D721Med (cell line): ENCODE results near the gene TBC1D17.
A peak's percentile ranks its signal among the peaks of the same experiment; 100 is the strongest.

Experiments used
- DNase-seq: peaks from one replicate; pipeline ENCODE4 v3.0.0; 2011; ENCODE audit warnings: low spot score; ENCODE audit not compliant: insufficient read length
- FAIRE-seq: peaks from 2 replicates; lab custom pipeline; 2011; peaks lifted over from hg19 to GRCh38; lab: Jason Lieb, UNC
- CTCF ChIP-seq: IDR thresholded peaks from 2 replicates; pipeline ENCODE4 v1.5.1; 2012; ENCODE audit warnings: mild to moderate bottlenecking, control low read depth; ENCODE audit not compliant: insufficient read depth; ENCODE audit errors: missing control alignments

Gene TBC1D17

GRCh38 chr19:49852631-49853126, 24.8 kb upstream of the TBC1D17 start:
- DNase-seq = peak; percentile 4
- FAIRE-seq = no peak
- no peak for TF ChIP-seq CTCF

GRCh38 chr19:49853852-49854377, 23.6 kb upstream of the TBC1D17 start:
- TF ChIP-seq CTCF = no peak
- DNase-seq (peak; percentile 1), FAIRE-seq (no peak)

GRCh38 chr19:49854378-49855263, 22.9 kb upstream of the TBC1D17 start:
- TF ChIP-seq CTCF = no peak
- FAIRE-seq = no peak
- no peak for DNase-seq

GRCh38 chr19:49855277-49855675, 22.2 kb upstream of the TBC1D17 start:
- FAIRE-seq (no peak), DNase-seq (no peak)

GRCh38 chr19:49855676-49856573, 21.6 kb upstream of the TBC1D17 start:
- DNase-seq = peak; percentile 17
- TF ChIP-seq CTCF = no peak
- no peak for FAIRE-seq

More at GRCh38 chr19:49855277-49855675, 22.2 kb upstream of the TBC1D17 start:
- no peak for TF ChIP-seq CTCF

GRCh38 chr19:49856574-49857021, 20.9 kb upstream of the TBC1D17 start:
- TF ChIP-seq CTCF = no peak
- DNase-seq (peak; percentile 7), FAIRE-seq (no peak)
